Tibial nerve (tissue), 4 donors: ENCODE measurements around the gene FBLN7. TPM values are rescaled to one million over a fixed set of nuclear protein-coding genes. Genes with fewer than 3 reads are reported as not detected.

ENCODE experiments used
- DNase-seq, 2 donors: peaks; one replicate each; pipeline ENCODE4 v3.0.0-alpha.2; 2019; ENCODE audit warnings: low spot score in 2 of 2
- H3K27ac ChIP-seq, 4 donors: fragments of 200-600 bp; sonication (generic) in 3 of 4; one replicate each; pipeline ENCODE4 v1.5.1; 2017 to 2019; ENCODE audit warnings: mild to moderate bottlenecking in 1 of 4
- H3K27me3 ChIP-seq, 2 donors: fragments of 200-600 bp; sonication (generic) in 1 of 2; one replicate each; pipeline versions ENCODE4 v1.5.1 to v1.6.0; 2017 to 2019
- H3K36me3 ChIP-seq, 3 donors: fragments of 200-600 bp; sonication (generic); one replicate each; pipeline ENCODE4 v1.5.1; 2018 to 2019
- H3K4me1 ChIP-seq, 4 donors: fragments of 200-600 bp; sonication (generic) in 3 of 4; one replicate each; pipeline ENCODE4 v1.5.1; 2017 to 2019
- H3K4me3 ChIP-seq, 4 donors: fragments of 200-600 bp; sonication (generic) in 3 of 4; one replicate each; pipeline ENCODE4 v1.5.1; 2017 to 2019; ENCODE audit warnings: mild to moderate bottlenecking in 1 of 4, moderate library complexity in 1 of 4
- H3K9me3 ChIP-seq, 4 donors: fragments of 200-600 bp; sonication (generic) in 3 of 4; one replicate each; pipeline ENCODE4 v1.5.1; 2017 to 2019
- CTCF ChIP-seq, 5 experiments: fragments of 200-600 bp in 3 of 5; fragments of 450-650 bp in 2 of 5; sonication (generic) in 3 of 5; IDR thresholded peaks; one replicate each; pipeline ENCODE4 v1.5.1; 2016 to 2019; ENCODE audit warnings: antibody characterized with exemption in 5 of 5, mild to moderate bottlenecking in 3 of 5, moderate library complexity in 2 of 5
- EP300 ChIP-seq, 2 donors: sonication (generic); formaldehyde crosslinking; IDR thresholded peaks; one replicate each; pipeline ENCODE4 v1.6.1; 2017; ENCODE audit warnings: antibody characterized with exemption in 2 of 2, mild to moderate bottlenecking in 1 of 2
- POLR2A ChIP-seq, 2 donors: fragments of 450-650 bp; IDR thresholded peaks; one replicate each; pipeline ENCODE4 v1.6.1; 2017; ENCODE audit warnings: antibody characterized with exemption in 2 of 2, mild to moderate bottlenecking in 2 of 2, moderate library complexity in 2 of 2
- WGBS, 2 donors: methylation state at CpG; one replicate each; pipeline ENCODE4 v1.1.5; 2018; 5-methylcytosine and 5-hydroxymethylcytosine counted together
- total RNA-seq, 4 donors: library from RNA; depleted of rRNA; stranded (reverse); fragments of >200 nt; gene quantifications; one replicate each; pipeline ENCODE4 v1.1.0, GENCODE V29; 2016

Gene FBLN7
- total RNA-seq, 4 donors from 2014 or later, result 0.60 to 3.9 (median 2.6) TPM

GRCh38 chr2:112183327-112184025 is 45.3 kb downstream of the FBLN7 start:
- 85 to 91% methylated on average over 8 of the region's 8 CpGs for WGBS, 2 donors
- H3K4me1 ChIP-seq, result peaks cover 0 to 3% (median 0%) of the 10 kb centered on the region in 4 donors
- no peak overlapping the region for H3K27ac ChIP-seq
- TF ChIP-seq EP300 (IDR thresholded peaks at IDR 0.05), result no peak
- TF ChIP-seq CTCF (IDR thresholded peaks at IDR 0.05), result no peak
- no peak for TF ChIP-seq POLR2A (IDR thresholded peaks at IDR 0.05)
- peaks cover 0 to 21% (median 0%) of the 10 kb centered on the region in 4 donors for H3K9me3 ChIP-seq
- no peak overlapping the region for H3K4me3 ChIP-seq
- H3K27me3 ChIP-seq, result peaks cover 0 to 17% of the 10 kb centered on the region in 2 donors
- DNase-seq, result no peak
- H3K36me3 ChIP-seq, result no peaks in the 10 kb centered on the region

GRCh38 chr2:112184121-112184520 is 45.9 kb downstream of the FBLN7 start:
- WGBS, 2 donors, result 85 to 96% methylated on average over 7 to 8 of the region's 8 CpGs
- Histone ChIP-seq H3K4me3 (no peak overlapping the region), H3K27me3 (peaks cover 0 to 17% of the 10 kb centered on the region in 2 donors), H3K36me3 (no peaks in the 10 kb centered on the region), H3K9me3 (peaks cover 0 to 21% (median 0%) of the 10 kb centered on the region in 4 donors), H3K27ac (no peak overlapping the region), H3K4me1 (peaks cover 0 to 3% (median 0%) of the 10 kb centered on the region in 4 donors)
- no peak for DNase-seq
- TF ChIP-seq CTCF (IDR thresholded peaks at IDR 0.05) (no peak), POLR2A (IDR thresholded peaks at IDR 0.05) (no peak), EP300 (IDR thresholded peaks at IDR 0.05) (no peak)

- H3K36me3 ChIP-seq, result no peaks in the 10 kb centered on the region
- no peak overlapping the region for H3K4me3 ChIP-seq
- H3K27me3 ChIP-seq, result peaks cover 0 to 17% of the 10 kb centered on the region in 2 donors
- TF ChIP-seq POLR2A (IDR thresholded peaks at IDR 0.05), result no peak
- no peak for TF ChIP-seq EP300 (IDR thresholded peaks at IDR 0.05)
- TF ChIP-seq CTCF (IDR thresholded peaks at IDR 0.05), result no peak
- H3K4me1 ChIP-seq, result peaks cover 0 to 3% (median 0%) of the 10 kb centered on the region in 4 donors
- H3K9me3 ChIP-seq, result peaks cover 0 to 11% (median 0%) of the 10 kb centered on the region in 4 donors
- WGBS, 2 donors, result 82 to 88% methylated on average over 9 of the region's 9 CpGs
- DNase-seq, result no peak
- no peak overlapping the region for H3K27ac ChIP-seq
Measured at GRCh38 chr2:112185131-112185530, 46.9 kb downstream of the FBLN7 start.

GRCh38 chr2:112187046-112187715 is 49.0 kb downstream of the FBLN7 start:
- 96 to 97% methylated on average over 31 of the region's 31 CpGs for WGBS, 2 donors
- peaks cover 0 to 4% of the 10 kb centered on the region in 2 donors for H3K27me3 ChIP-seq
- DNase-seq, result no peak
- TF ChIP-seq EP300 (IDR thresholded peaks at IDR 0.05) (no peak), CTCF (IDR thresholded peaks at IDR 0.05) (no peak), POLR2A (IDR thresholded peaks at IDR 0.05) (no peak)
- peaks cover 0 to 2% (median 0%) of the 10 kb centered on the region in 4 donors for H3K9me3 ChIP-seq
- no peaks in the 10 kb centered on the region for H3K4me1 ChIP-seq
- H3K27ac ChIP-seq, result peak overlapping the region in 1 of 4 donors; percentile 45
- H3K36me3 ChIP-seq, result no peaks in the 10 kb centered on the region
- H3K4me3 ChIP-seq, result no peak overlapping the region
